ENCODE results near the gene EML1. TPM values are rescaled to one million over a fixed set of nuclear protein-coding genes. Genes with fewer than 3 reads are reported as not detected.

The EML1 gene
- polyA plus RNA-seq, 1 donor from 2014 or later: 21.7 TPM

DNA sequence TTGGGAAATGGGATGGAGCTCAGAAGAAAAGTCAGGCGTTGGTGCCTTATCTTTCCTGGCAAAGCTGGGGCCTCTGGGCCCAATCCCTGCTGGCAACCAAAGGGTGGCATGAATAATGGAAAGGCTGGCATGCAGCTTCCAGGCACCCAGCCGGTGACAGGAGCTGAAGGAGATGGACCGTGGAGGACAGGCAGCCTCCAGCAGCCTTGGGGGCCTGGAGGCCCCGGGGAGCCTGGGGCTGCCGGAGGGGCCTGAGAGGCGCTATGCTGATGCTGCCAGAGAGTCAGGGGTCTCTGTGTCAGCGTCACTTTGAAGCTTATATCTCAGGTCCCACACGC is 38.2 kb upstream of the EML1 start:
- H3K9ac ChIP-seq (ENCODE audit: low read length): no peak overlapping the region
- no peak overlapping the region for H3K4me3 ChIP-seq (ENCODE audit: low read length)
- no peak overlapping the region for H2AFZ ChIP-seq (ENCODE audit: low read depth, low read length)

GRCh38 chr14:99755629-99756603 is 37.3 kb upstream of the EML1 start:
- no peaks in the 10 kb centered on the region for H3K79me2 ChIP-seq (replicated peaks; ENCODE audit: insufficient read depth, low read length)
- no peak overlapping the region for H3K4me3 ChIP-seq (ENCODE audit: low read length)
- H2AFZ ChIP-seq (ENCODE audit: low read depth, low read length): no peak overlapping the region
- TF ChIP-seq POLR2AphosphoS5 (IDR thresholded peaks at IDR 0.05): no peak
- no peaks in the 10 kb centered on the region for H3K9me3 ChIP-seq (ENCODE audit: low read length)
- H3K9ac ChIP-seq (ENCODE audit: low read length): no peak overlapping the region
- H3K27ac ChIP-seq (ENCODE audit: low read length): no peak overlapping the region
- H3K9me2 ChIP-seq (ENCODE audit: insufficient read depth, low read length): no peaks in the 10 kb centered on the region
- no peaks in the 10 kb centered on the region for H3F3A ChIP-seq (ENCODE audit: insufficient read depth, low read length, poor library complexity, severe bottlenecking)
- no peaks in the 10 kb centered on the region for H3K27me3 ChIP-seq (ENCODE audit: insufficient read depth, low read depth, low read length)
- H4K20me1 ChIP-seq (ENCODE audit: insufficient read depth): no peaks in the 10 kb centered on the region
- H3K4me2 ChIP-seq (ENCODE audit: low read length): no peak overlapping the region
- H3K36me3 ChIP-seq (ENCODE audit: insufficient read depth, low read length): no peaks in the 10 kb centered on the region

More for the DNA sequence above, 38.2 kb upstream of the EML1 start:
- no peaks in the 10 kb centered on the region for H3K79me2 ChIP-seq (replicated peaks; ENCODE audit: insufficient read depth, low read length)
- H3K36me3 ChIP-seq (ENCODE audit: insufficient read depth, low read length): no peaks in the 10 kb centered on the region
- H3K9me2 ChIP-seq (ENCODE audit: insufficient read depth, low read length): no peaks in the 10 kb centered on the region
- H3K27me3 ChIP-seq (ENCODE audit: insufficient read depth, low read depth, low read length): no peaks in the 10 kb centered on the region
- H4K20me1 ChIP-seq (ENCODE audit: insufficient read depth): no peaks in the 10 kb centered on the region
- H3K4me2 ChIP-seq (ENCODE audit: low read length): no peak overlapping the region
- TF ChIP-seq RAD21 (conservative IDR thresholded peaks at IDR 0.05): no peak
- TF ChIP-seq TAF1 (IDR thresholded peaks at IDR 0.05; ENCODE audit: low read depth): no peak
- TF ChIP-seq MXI1 (conservative IDR thresholded peaks at IDR 0.05; ENCODE audit: poor library complexity, severe bottlenecking): no peak
- TF ChIP-seq EZH2 (IDR thresholded peaks at IDR 0.05; ENCODE audit: borderline replicate concordance, insufficient read depth, low read length, poor library complexity, severe bottlenecking): no peak
- TF ChIP-seq, protein P1, sequence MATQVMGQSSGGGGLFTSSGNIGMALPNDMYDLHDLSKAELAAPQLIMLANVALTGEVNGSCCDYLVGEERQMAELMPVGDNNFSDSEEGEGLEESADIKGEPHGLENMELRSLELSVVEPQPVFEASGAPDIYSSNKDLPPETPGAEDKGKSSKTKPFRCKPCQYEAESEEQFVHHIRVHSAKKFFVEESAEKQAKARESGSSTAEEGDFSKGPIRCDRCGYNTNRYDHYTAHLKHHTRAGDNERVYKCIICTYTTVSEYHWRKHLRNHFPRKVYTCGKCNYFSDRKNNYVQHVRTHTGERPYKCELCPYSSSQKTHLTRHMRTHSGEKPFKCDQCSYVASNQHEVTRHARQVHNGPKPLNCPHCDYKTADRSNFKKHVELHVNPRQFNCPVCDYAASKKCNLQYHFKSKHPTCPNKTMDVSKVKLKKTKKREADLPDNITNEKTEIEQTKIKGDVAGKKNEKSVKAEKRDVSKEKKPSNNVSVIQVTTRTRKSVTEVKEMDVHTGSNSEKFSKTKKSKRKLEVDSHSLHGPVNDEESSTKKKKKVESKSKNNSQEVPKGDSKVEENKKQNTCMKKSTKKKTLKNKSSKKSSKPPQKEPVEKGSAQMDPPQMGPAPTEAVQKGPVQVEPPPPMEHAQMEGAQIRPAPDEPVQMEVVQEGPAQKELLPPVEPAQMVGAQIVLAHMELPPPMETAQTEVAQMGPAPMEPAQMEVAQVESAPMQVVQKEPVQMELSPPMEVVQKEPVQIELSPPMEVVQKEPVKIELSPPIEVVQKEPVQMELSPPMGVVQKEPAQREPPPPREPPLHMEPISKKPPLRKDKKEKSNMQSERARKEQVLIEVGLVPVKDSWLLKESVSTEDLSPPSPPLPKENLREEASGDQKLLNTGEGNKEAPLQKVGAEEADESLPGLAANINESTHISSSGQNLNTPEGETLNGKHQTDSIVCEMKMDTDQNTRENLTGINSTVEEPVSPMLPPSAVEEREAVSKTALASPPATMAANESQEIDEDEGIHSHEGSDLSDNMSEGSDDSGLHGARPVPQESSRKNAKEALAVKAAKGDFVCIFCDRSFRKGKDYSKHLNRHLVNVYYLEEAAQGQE (IDR thresholded peaks at IDR 0.05; ENCODE audit: borderline replicate concordance): no peak
- TF ChIP-seq POLR2AphosphoS5 (IDR thresholded peaks at IDR 0.05): no peak
- no peaks in the 10 kb centered on the region for H3K9me3 ChIP-seq (ENCODE audit: low read length)
- H3K27ac ChIP-seq (ENCODE audit: low read length): no peak overlapping the region
- H3F3A ChIP-seq (ENCODE audit: insufficient read depth, low read length, poor library complexity, severe bottlenecking): no peaks in the 10 kb centered on the region

- H3K9me2 ChIP-seq (ENCODE audit: insufficient read depth, low read length): no peaks in the 10 kb centered on the region
- H2AFZ ChIP-seq (ENCODE audit: low read depth, low read length): no peak overlapping the region
- no peaks in the 10 kb centered on the region for H3F3A ChIP-seq (ENCODE audit: insufficient read depth, low read length, poor library complexity, severe bottlenecking)
- H3K36me3 ChIP-seq (ENCODE audit: insufficient read depth, low read length): no peaks in the 10 kb centered on the region
- H3K4me2 ChIP-seq (ENCODE audit: low read length): no peak overlapping the region
- H4K20me1 ChIP-seq (ENCODE audit: insufficient read depth): no peaks in the 10 kb centered on the region
- TF ChIP-seq RAD21 (conservative IDR thresholded peaks at IDR 0.05): no peak
- no peak for TF ChIP-seq SMC3 (conservative IDR thresholded peaks at IDR 0.05; ENCODE audit: poor library complexity)
- TF ChIP-seq, protein P2, sequence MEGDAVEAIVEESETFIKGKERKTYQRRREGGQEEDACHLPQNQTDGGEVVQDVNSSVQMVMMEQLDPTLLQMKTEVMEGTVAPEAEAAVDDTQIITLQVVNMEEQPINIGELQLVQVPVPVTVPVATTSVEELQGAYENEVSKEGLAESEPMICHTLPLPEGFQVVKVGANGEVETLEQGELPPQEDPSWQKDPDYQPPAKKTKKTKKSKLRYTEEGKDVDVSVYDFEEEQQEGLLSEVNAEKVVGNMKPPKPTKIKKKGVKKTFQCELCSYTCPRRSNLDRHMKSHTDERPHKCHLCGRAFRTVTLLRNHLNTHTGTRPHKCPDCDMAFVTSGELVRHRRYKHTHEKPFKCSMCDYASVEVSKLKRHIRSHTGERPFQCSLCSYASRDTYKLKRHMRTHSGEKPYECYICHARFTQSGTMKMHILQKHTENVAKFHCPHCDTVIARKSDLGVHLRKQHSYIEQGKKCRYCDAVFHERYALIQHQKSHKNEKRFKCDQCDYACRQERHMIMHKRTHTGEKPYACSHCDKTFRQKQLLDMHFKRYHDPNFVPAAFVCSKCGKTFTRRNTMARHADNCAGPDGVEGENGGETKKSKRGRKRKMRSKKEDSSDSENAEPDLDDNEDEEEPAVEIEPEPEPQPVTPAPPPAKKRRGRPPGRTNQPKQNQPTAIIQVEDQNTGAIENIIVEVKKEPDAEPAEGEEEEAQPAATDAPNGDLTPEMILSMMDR (IDR thresholded peaks at IDR 0.05; ENCODE audit: poor library complexity, severe bottlenecking): no peak
- TF ChIP-seq, protein P1 (IDR thresholded peaks at IDR 0.05; ENCODE audit: borderline replicate concordance): no peak
- no peak for TF ChIP-seq EZH2 (IDR thresholded peaks at IDR 0.05; ENCODE audit: borderline replicate concordance, insufficient read depth, low read length, poor library complexity, severe bottlenecking)
- H3K79me2 ChIP-seq (replicated peaks; ENCODE audit: insufficient read depth, low read length): no peaks in the 10 kb centered on the region
- H3K4me3 ChIP-seq (ENCODE audit: low read length): no peak overlapping the region
- no peaks in the 10 kb centered on the region for H3K9me3 ChIP-seq (ENCODE audit: low read length)
- no peaks in the 10 kb centered on the region for H3K27me3 ChIP-seq (ENCODE audit: insufficient read depth, low read depth, low read length)
- no peak overlapping the region for H3K9ac ChIP-seq (ENCODE audit: low read length)
- H3K27ac ChIP-seq (ENCODE audit: low read length): no peak overlapping the region
These were observed 36.4 kb upstream of the EML1 start for GRCh38 chr14:99756796-99757195.

All from neural cell (in vitro differentiated cells).